ENCODE data around the gene SLC2A4. TPM values are rescaled to one million over a fixed set of nuclear protein-coding genes. Genes with fewer than 3 reads are reported as not detected.

SLC2A4 gene
- polyA plus RNA-seq, 3 donors: not detected

DNA sequence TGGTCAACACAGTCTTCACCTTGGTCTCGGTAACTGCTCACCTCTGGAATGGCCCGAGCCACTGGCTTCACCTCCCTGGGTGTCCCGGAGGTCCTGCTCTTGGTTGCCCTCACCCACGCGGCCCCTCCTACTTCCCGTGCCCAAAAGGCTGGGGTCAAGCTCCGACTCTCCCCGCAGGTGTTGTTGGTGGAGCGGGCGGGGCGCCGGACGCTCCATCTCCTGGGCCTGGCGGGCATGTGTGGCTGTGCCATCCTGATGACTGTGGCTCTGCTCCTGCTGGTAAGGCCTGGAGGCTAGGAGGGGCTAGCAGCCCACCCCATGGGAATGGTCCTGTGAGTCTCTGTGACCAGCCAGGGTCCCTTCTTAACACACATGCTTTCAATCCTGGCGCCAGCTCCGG lies 3.4 kb downstream of the SLC2A4 start:
- WGBS (ENCODE audit: insufficient coverage): 99% methylated on average over 13 of the region's 16 CpGs
- Histone ChIP-seq H3K36me3 (replicated peaks in 1 of 2; ENCODE audit: control insufficient read depth in 1 of 2, insufficient read depth in 2 of 2, low read length in 2 of 2) (no peaks in the 10 kb centered on the region), H3K9me3 (replicated peaks in 1 of 2; ENCODE audit: control insufficient read depth in 1 of 2, insufficient read depth in 1 of 2, low read length in 2 of 2) (no peaks in the 10 kb centered on the region), H3K27ac (ENCODE audit: low read depth in 1 of 2, low read length in 2 of 2) (no peak overlapping the region), H2AFZ (ENCODE audit: insufficient read depth, low read depth, low read length, poor library complexity, severe bottlenecking) (no peak overlapping the region), H3K4me3 (replicated peaks in 1 of 3; ENCODE audit: low read depth in 2 of 3, low read length in 3 of 3) (no peak overlapping the region), H3K4me1 (ENCODE audit: control insufficient read depth in 1 of 2, insufficient read depth in 2 of 2, low read length in 2 of 2) (peaks cover 27 to 28% of the 10 kb centered on the region in 2 donors), H3K9ac (ENCODE audit: insufficient read depth, low read length, poor library complexity, severe bottlenecking) (no peak overlapping the region), H3K4me2 (replicated peaks; ENCODE audit: extremely low read depth, low read length, poor library complexity, severe bottlenecking) (no peak overlapping the region), H3K27me3 (ENCODE audit: control insufficient read depth in 2 of 2, insufficient read depth in 2 of 2, low read length in 2 of 2) (peaks cover 13 to 56% of the 10 kb centered on the region in 2 donors), H4K20me1 (ENCODE audit: insufficient read depth, low read length) (no peaks in the 10 kb centered on the region), H3K79me2 (ENCODE audit: insufficient read depth, low read length) (no peaks in the 10 kb centered on the region)
- DNase-seq: no peak
- no peak overlapping the region for H3K27ac Mint-ChIP-seq
- peaks cover 60 to 84% (median 69%) of the 10 kb centered on the region in 3 donors for H3K27me3 Mint-ChIP-seq (ENCODE audit: low read depth in 3 of 3)
- H3K4me1 Mint-ChIP-seq: peaks cover 30% of the 10 kb centered on the region
- TF ChIP-seq, protein P1, sequence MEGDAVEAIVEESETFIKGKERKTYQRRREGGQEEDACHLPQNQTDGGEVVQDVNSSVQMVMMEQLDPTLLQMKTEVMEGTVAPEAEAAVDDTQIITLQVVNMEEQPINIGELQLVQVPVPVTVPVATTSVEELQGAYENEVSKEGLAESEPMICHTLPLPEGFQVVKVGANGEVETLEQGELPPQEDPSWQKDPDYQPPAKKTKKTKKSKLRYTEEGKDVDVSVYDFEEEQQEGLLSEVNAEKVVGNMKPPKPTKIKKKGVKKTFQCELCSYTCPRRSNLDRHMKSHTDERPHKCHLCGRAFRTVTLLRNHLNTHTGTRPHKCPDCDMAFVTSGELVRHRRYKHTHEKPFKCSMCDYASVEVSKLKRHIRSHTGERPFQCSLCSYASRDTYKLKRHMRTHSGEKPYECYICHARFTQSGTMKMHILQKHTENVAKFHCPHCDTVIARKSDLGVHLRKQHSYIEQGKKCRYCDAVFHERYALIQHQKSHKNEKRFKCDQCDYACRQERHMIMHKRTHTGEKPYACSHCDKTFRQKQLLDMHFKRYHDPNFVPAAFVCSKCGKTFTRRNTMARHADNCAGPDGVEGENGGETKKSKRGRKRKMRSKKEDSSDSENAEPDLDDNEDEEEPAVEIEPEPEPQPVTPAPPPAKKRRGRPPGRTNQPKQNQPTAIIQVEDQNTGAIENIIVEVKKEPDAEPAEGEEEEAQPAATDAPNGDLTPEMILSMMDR (IDR thresholded peaks at IDR 0.05): no peak
- H3K36me3 Mint-ChIP-seq: peaks cover 0 to 5% of the 10 kb centered on the region in 2 donors
- H3K4me3 Mint-ChIP-seq: no peak overlapping the region
- intact Hi-C loops (cut with micrococcal nuclease): loop anchor here in 1 of 2 donors (5.0 kb wide), 1 partner anchor 57 kb away; no protein-coding TSS in a partner anchor
- H3K9me3 Mint-ChIP-seq: peaks cover 0 to 15% (median 2%) of the 10 kb centered on the region in 7 donors

DNA sequence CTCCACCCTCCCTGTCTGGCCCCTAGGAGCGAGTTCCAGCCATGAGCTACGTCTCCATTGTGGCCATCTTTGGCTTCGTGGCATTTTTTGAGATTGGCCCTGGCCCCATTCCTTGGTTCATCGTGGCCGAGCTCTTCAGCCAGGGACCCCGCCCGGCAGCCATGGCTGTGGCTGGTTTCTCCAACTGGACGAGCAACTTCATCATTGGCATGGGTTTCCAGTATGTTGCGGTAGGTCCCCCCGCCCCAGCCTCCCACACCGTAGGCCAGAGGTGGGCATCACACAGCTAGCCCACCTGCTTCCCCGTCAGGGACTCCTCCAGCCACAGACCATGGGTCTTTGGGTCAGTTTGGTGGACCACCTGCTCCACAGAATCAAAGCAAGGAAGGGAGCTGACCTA lies 4.2 kb downstream of the SLC2A4 start:
- H3K9ac ChIP-seq (ENCODE audit: insufficient read depth, low read length, poor library complexity, severe bottlenecking): no peak overlapping the region
- Mint-ChIP-seq H3K27ac (no peak overlapping the region), H3K36me3 (peaks cover 0 to 5% of the 10 kb centered on the region in 2 donors), H3K4me3 (peak overlapping the region in 1 of 2 donors; percentile 5), H3K9me3 (peaks cover 0 to 15% (median 2%) of the 10 kb centered on the region in 7 donors), H3K27me3 (ENCODE audit: low read depth in 3 of 3) (peaks cover 64 to 83% (median 68%) of the 10 kb centered on the region in 3 donors), H3K4me1 (peaks cover 26% of the 10 kb centered on the region)
- DNase-seq: no peak
- intact Hi-C loops (cut with micrococcal nuclease): no loop called here
- H3K27ac ChIP-seq (ENCODE audit: low read depth in 1 of 2, low read length in 2 of 2): no peak overlapping the region
- H3K4me3 ChIP-seq (replicated peaks in 1 of 3; ENCODE audit: low read depth in 2 of 3, low read length in 3 of 3): no peak overlapping the region
- H3K79me2 ChIP-seq (ENCODE audit: insufficient read depth, low read length): no peaks in the 10 kb centered on the region
- H3K4me1 ChIP-seq (ENCODE audit: control insufficient read depth in 1 of 2, insufficient read depth in 2 of 2, low read length in 2 of 2): peaks cover 21 to 25% of the 10 kb centered on the region in 2 donors
- no peaks in the 10 kb centered on the region for H3K36me3 ChIP-seq (replicated peaks in 1 of 2; ENCODE audit: control insufficient read depth in 1 of 2, insufficient read depth in 2 of 2, low read length in 2 of 2)
- H2AFZ ChIP-seq (ENCODE audit: insufficient read depth, low read depth, low read length, poor library complexity, severe bottlenecking): no peak overlapping the region
- no peak overlapping the region for H3K4me2 ChIP-seq (replicated peaks; ENCODE audit: extremely low read depth, low read length, poor library complexity, severe bottlenecking)
- TF ChIP-seq, protein P1 (IDR thresholded peaks at IDR 0.05): no peak
- no peaks in the 10 kb centered on the region for H4K20me1 ChIP-seq (ENCODE audit: insufficient read depth, low read length)
- H3K9me3 ChIP-seq (replicated peaks in 1 of 2; ENCODE audit: control insufficient read depth in 1 of 2, insufficient read depth in 1 of 2, low read length in 2 of 2): no peaks in the 10 kb centered on the region
- over 99% methylated on average over 10 of the region's 12 CpGs for WGBS (ENCODE audit: insufficient coverage)
- peaks cover 13 to 52% of the 10 kb centered on the region in 2 donors for H3K27me3 ChIP-seq (ENCODE audit: control insufficient read depth in 2 of 2, insufficient read depth in 2 of 2, low read length in 2 of 2)
